GM21381 (cell line): ENCODE data around the gene CRTAC1.

Experiments
- ATAC-seq: cut with Tn5 transposase; IDR thresholded peaks from one replicate; pipeline ENCODE4 v1.9.1; 2021; ENCODE audit warnings: mild to moderate bottlenecking, moderate library complexity; ENCODE audit not compliant: unreplicated experiment

CRTAC1 gene

GRCh38 chr10:97903128-97904017 lies 127.0 kb downstream of the CRTAC1 start:
- ATAC-seq = no peak

DNA sequence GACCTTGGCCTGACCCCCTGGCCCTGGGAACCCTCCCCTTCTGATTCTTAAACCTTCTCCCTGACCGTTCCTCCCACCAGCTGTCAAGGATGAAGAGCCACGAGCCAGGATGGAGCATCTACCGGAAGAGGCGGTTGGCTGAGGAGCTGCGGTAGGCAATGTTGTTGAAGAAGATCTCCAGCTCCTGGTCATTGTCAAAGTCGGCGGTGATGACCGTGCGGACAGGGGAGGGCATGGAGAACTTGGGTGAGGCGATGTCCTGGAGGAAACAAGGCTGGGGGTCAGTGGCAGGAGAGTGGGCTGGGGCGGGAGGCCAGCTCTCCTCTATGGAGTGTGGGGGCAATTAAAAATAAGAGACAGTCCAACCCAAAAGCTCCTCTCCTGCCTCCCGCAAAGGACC lies 129.0 kb downstream of the CRTAC1 start:
- ATAC-seq = no peak

- no peak for ATAC-seq
Measured at GRCh38 chr10:97898429-97898828, 132.0 kb downstream of the CRTAC1 start.

DNA sequence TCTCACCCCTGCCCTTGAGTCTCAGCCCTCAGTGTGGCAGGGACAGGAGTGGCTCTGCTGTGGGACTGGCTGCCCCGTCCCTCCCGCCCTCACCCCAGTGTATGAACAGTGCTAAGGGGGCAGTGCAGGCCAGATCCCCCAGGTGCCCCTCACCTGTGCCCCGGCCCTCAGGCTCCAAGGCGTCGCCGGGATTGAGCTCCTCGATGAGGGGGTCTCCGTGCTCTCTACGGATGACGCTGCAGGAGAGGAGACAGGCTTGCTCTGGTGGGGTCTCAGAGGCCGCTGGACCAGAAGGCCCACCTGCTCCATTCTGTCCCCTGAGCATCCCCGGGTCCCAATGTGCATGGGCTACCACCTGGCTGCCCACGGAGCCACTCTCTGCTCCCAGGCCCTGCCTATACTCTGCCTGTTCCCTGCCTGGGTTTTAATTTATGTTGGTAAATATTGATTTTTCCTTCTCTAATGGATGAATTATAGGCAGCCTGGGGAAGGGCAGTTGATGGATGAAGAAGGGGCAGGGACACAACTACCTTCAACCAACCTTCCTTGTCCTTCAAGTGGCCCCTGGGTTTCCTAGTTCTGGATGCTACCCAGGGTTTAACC lies 133.6 kb downstream of the CRTAC1 start:
- no peak for ATAC-seq

- ATAC-seq = no peak
Measured at GRCh38 chr10:97895915-97896314, 134.5 kb downstream of the CRTAC1 start.

- no peak for ATAC-seq
Measured at GRCh38 chr10:97895084-97895483, 135.3 kb downstream of the CRTAC1 start.

GRCh38 chr10:97894092-97894491 lies 136.3 kb downstream of the CRTAC1 start:
- ATAC-seq = no peak

- ATAC-seq = no peak
Measured at GRCh38 chr10:97892939-97893338, 137.5 kb downstream of the CRTAC1 start.

DNA sequence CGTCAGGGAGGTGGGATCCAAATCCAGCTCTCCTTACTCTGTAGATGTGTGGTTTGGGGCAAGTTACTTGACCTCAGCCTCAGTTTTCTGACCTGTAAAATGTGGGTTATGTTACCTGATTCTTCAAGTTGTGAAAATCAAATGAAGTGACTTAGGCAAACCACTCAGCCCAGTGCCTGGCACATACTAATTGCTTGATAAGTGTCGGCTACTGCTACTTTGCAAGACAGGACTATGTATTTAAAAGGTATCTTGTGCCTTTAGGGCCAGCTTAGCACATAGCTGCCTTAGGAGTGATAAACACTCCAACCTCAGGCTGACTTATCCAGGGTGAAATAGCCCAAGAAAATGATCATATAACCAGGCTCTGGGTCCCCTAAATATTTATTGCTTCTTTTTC lies 137.9 kb downstream of the CRTAC1 start:
- no peak for ATAC-seq

- no peak for ATAC-seq
Measured at GRCh38 chr10:97891497-97892167, 138.8 kb downstream of the CRTAC1 start.

DNA sequence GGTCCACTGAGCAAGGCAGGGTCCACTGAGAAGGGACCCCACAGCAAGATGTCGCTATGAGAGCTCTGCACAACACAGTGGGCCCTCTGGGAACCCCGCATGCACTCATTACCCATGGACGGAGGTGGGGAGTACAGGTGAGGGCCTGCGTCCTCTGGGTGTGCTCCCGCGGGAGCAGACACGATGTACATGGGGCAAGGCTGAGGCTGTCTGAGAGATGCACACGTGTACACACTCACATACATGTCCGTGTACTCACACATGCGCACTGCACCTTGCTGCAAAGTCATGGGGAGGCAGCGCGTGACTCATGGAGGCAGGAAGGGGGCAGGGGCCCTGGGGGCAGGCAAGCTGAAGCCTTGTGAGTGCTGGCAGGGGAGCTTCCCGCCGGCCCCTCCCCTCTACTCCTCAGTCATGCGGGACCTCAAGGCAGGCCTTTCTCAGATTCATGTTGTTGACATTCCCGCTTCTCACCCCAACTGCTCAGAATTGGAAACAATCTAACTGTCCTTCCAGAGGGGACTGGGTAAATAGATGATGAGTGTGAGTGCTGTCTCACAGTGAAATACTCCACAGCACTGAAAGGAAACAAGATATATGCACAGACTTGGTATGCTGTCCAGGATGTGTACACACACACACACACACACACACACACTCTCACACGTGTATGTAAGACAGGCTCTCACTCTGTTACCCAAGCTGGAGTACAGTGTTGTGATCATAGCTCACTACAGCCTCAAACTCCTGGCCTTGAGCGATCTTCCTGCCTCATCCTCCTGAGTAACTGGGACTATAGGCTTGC lies 140.8 kb downstream of the CRTAC1 start:
- no peak for ATAC-seq

DNA sequence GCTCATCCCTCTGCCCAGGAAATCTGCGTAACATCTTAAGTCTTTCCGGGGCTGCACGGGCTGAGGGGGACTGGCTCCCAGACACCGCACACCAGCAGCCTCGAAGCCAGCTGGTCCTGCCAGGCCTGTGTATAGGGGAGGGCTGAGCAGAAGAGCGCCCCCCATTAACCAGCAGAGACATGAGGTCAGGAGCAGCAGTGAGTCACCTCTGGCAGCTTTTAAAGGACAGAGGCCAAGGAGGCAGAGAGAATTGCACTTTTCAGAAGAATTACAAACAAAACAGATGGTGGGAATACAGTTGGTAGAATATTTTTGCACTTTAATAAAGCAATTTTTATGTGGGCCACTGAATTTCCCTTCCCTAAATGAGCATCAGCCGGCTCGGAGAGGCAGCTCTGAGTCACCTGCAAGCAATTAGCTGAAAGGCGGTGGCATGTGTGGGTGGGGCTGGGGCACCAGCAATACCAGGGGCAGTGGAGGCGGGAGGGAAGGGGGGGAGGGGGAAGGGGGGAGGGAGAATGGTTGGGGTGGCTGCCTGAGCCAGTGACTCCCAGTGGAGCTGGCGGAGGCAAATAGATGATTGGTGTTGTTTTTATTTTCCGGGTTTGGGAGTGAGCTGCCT lies 141.7 kb downstream of the CRTAC1 start:
- ATAC-seq = no peak

DNA sequence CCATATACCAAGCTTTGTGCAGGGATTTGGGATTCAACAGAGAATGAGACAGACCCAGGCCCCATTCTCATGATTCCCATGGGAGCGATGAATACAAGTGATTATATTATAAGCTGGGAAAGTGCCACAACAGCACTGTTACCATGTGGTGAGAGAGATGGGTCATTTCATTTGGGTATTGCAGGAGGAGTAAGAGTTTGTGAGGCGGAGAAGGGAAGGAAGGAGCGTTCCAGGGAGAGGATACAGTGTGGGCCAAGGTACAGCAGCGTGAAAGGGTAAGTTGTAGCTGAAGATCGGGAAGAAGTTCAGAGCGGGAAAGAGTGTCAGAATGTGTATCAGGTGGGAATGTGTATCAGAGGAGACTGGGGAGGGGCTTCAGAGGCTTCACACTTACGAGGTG lies 142.3 kb downstream of the CRTAC1 start:
- no peak for ATAC-seq

GRCh38 chr10:97887399-97887798 lies 143.0 kb downstream of the CRTAC1 start:
- ATAC-seq = no peak

- ATAC-seq = no peak
Measured at GRCh38 chr10:97886286-97886685, 144.1 kb downstream of the CRTAC1 start.

DNA sequence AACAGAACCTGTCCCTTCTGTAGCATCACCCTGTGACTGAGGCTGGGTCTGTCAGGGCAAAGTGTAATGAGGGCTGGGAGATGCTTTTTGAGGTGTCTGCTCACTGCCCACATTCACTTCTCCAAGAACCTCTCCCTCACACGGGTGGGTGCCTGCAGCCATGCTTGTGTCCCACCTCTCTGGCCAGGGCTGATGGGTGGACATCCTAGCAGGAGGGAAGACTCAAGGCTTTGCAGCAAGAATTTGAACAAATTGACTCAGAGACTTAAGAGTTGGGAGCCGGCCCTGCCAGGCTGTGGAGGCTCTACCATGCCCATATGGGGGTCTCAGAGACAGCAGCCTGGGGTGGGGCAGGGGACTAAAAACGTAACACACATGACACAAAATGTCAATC lies 147.3 kb downstream of the CRTAC1 start:
- no peak for ATAC-seq

GRCh38 chr10:97882142-97883091 lies 148.0 kb downstream of the CRTAC1 start:
- ATAC-seq = no peak

- ATAC-seq = no peak
Measured at GRCh38 chr10:97880109-97880508, 150.3 kb downstream of the CRTAC1 start.

DNA sequence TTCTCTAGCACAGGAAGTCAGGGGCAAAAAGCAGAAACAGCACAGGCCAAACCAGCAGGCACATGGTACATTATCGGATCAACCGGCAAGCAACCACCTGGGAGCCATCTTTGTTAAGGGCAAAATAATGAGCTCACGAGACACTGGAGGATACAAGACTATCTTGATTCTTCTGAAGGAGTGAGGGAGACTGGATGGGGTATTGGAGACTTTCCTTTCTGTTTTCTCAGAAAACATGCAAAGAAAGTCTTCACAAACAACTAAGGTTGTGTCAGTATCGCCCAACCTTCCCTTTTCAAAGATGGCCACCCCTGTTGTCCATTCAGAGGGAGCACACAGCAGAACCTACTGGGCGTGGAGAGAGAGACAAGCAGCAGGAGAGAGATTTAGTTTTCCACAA lies 151.2 kb downstream of the CRTAC1 start:
- no peak for ATAC-seq

- no peak for ATAC-seq
Measured at GRCh38 chr10:97876402-97876801, 154.0 kb downstream of the CRTAC1 start.
